Naive thymus-derived CD4-positive, alpha-beta T cell (primary cell): ENCODE data around the gene TMEM273. TPM values are rescaled to one million over a fixed set of nuclear protein-coding genes. Genes with fewer than 3 reads are reported as not detected.

ENCODE experiments used
- ATAC-seq: fragments of 150-1000 bp; cut with Tn5 transposase; 2 replicates; pipeline ENCODE4 v1.10.0; 2021; ENCODE audit warnings: mild to moderate bottlenecking, moderate library complexity
- CTCF ChIA-PET: fragments of 350-600 bp; sonication (Branson Sonifier 250); formaldehyde crosslinking; loops from one replicate; lab custom pipeline; 2021; ENCODE audit warnings: antibody characterized with exemption; lab: Charles Lee
- POLR2A ChIA-PET: fragments of 350-600 bp; sonication (Branson Sonifier 250); formaldehyde crosslinking; loops from one replicate; lab custom pipeline; 2021; ENCODE audit warnings: antibody characterized with exemption, inconsistent platforms; lab: Charles Lee
- DNase-seq, 9 donors: peaks; one replicate each; pipeline versions ENCODE4 v3.0.0 to v3.0.0-alpha.2; 2020 to 2022; ENCODE audit warnings: mixed read lengths in 1 of 9
- H3K27ac ChIP-seq: one replicate; pipeline ENCODE4 v1.7.0; 2013; ENCODE audit warnings: mild to moderate bottlenecking, low read depth, low read length, moderate library complexity
- H3K27me3 ChIP-seq, 2 donors: one replicate each; pipeline ENCODE4 v1.7.0; 2013; ENCODE audit warnings: low read length in 2 of 2, mild to moderate bottlenecking in 2 of 2, moderate library complexity in 2 of 2; ENCODE audit not compliant: control insufficient read depth in 2 of 2, insufficient read depth in 2 of 2
- H3K36me3 ChIP-seq, 3 experiments: 1 replicate in 2 of 3; 2 replicates in 1 of 3; pipeline ENCODE4 v1.7.0; 2013; ENCODE audit warnings: low read length in 3 of 3, mild to moderate bottlenecking in 3 of 3, moderate library complexity in 1 of 3; ENCODE audit not compliant: insufficient read depth in 3 of 3, control insufficient read depth in 2 of 3
- H3K4me1 ChIP-seq, 2 donors: one replicate each; pipeline ENCODE4 v1.7.0; 2013; ENCODE audit warnings: low read length in 2 of 2, mild to moderate bottlenecking in 2 of 2, moderate library complexity in 1 of 2; ENCODE audit not compliant: control insufficient read depth in 2 of 2, insufficient read depth in 2 of 2
- H3K4me3 ChIP-seq: 2 replicates; pipeline ENCODE4 v1.7.0; 2013; ENCODE audit warnings: mild to moderate bottlenecking, low read length
- H3K9me3 ChIP-seq, 3 experiments: 1 replicate in 2 of 3; 2 replicates in 1 of 3; pipeline ENCODE4 v1.7.0; 2013; ENCODE audit warnings: low read length in 3 of 3; ENCODE audit not compliant: control insufficient read depth in 2 of 3
- H3K27ac Mint-ChIP-seq, 9 donors: one replicate each; pipeline ENCODE4 v1.8.0; 2020 to 2022; ENCODE audit warnings: mixed read lengths in 9 of 9, mild to moderate bottlenecking in 8 of 9, moderate library complexity in 5 of 9, inconsistent platforms in 2 of 9
- H3K27me3 Mint-ChIP-seq, 5 donors: one replicate each; pipeline ENCODE4 v1.8.0; 2021 to 2022; ENCODE audit warnings: mixed read lengths in 5 of 5, mild to moderate bottlenecking in 1 of 5
- H3K36me3 Mint-ChIP-seq, 5 donors: one replicate each; pipeline ENCODE4 v1.8.0; 2020 to 2022; ENCODE audit warnings: mixed read lengths in 5 of 5, mild to moderate bottlenecking in 3 of 5, inconsistent platforms in 1 of 5
- H3K4me1 Mint-ChIP-seq, 7 donors: one replicate each; pipeline ENCODE4 v1.8.0; 2020 to 2022; ENCODE audit warnings: mixed read lengths in 7 of 7, mild to moderate bottlenecking in 3 of 7, inconsistent platforms in 1 of 7
- H3K4me3 Mint-ChIP-seq, 10 donors: one replicate each; pipeline ENCODE4 v1.8.0; 2020 to 2022; ENCODE audit warnings: mild to moderate bottlenecking in 10 of 10, mixed read lengths in 10 of 10, moderate library complexity in 6 of 10, inconsistent platforms in 2 of 10
- H3K9me3 Mint-ChIP-seq, 11 donors: one replicate each; pipeline ENCODE4 v1.8.0; 2020 to 2022; ENCODE audit warnings: mixed read lengths in 11 of 11, mild to moderate bottlenecking in 4 of 11, inconsistent platforms in 1 of 11, moderate library complexity in 1 of 11
- intact Hi-C, 2 donors: fragments of 100-400 bp; cut with micrococcal nuclease; formaldehyde crosslinking; loops; one replicate each; pipeline ENCODE4 v1.15.1; 2023
- polyA plus RNA-seq, 2 donors: library from polyadenylated mRNA; unstranded; fragments of 300-500 nt; fragmentation: Illumina TruSeq; gene quantifications; one replicate each; pipeline ENCODE4 v1.2.3, GENCODE V29; 2021
- total RNA-seq, 6 experiments: library from RNA in 5 of 6; stranded (reverse) in 5 of 6; gene quantifications; 1 replicate in 5 of 6; 2 replicates in 1 of 6; pipeline ENCODE4 v1.2.3 and lab custom pipeline; 2021 to 2026

TMEM273 gene
- total and polyA plus RNA-seq, 7 experiments from 2014 or later = 0.26 to 20.2 (median 1.8) TPM; not detected in 1

DNA sequence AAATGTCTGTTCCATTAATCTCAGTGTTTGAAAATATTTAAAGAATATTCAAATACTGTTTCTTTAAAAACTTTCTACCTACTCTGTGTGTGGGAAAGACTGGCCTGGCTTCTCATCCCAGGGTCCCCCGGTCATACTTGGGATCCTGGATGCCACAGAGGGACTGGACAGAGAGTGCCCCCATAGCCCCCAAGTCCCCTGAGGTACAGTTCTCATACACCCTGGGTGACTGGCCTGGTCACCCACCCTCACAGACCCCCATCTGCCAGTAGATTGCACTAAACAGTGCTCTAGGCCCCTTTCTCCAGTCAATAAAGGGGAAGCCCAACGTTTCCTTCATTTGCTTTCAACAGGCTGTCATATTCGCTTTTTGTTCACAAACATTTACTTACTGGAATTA, 3.0 kb downstream of the TMEM273 start:
- no peaks in the 10 kb centered on the region for H3K9me3 Mint-ChIP-seq
- DNase-seq = no peak
- ATAC-seq = no peak
- no peak overlapping the region for H3K27ac ChIP-seq
- peaks cover 0 to 5% of the 10 kb centered on the region in 2 donors for H3K27me3 ChIP-seq
- POLR2A ChIA-PET = no interaction called here
- peak overlapping the region in 1 of 10 donors; percentile 42 for H3K4me3 Mint-ChIP-seq
- peaks cover 11 to 50% (median 32%) of the 10 kb centered on the region in 5 donors for H3K27me3 Mint-ChIP-seq
- H3K36me3 Mint-ChIP-seq = peaks cover 0 to 7% (median 0%) of the 10 kb centered on the region in 5 donors
- peaks cover 0 to 74% (median 5%) of the 10 kb centered on the region in 7 donors for H3K4me1 Mint-ChIP-seq
- H3K9me3 ChIP-seq = no peaks in the 10 kb centered on the region
- CTCF ChIA-PET = no interaction called here
- peaks cover 0 to 12% of the 10 kb centered on the region in 2 donors for H3K4me1 ChIP-seq
- H3K36me3 ChIP-seq = no peaks in the 10 kb centered on the region
- H3K4me3 ChIP-seq = no peak overlapping the region
- no peak overlapping the region for H3K27ac Mint-ChIP-seq
- intact Hi-C loops = loop anchor here in 1 of 2 donors (10.0 kb wide), 1 partner anchor 380 kb away; no protein-coding TSS in a partner anchor

DNA sequence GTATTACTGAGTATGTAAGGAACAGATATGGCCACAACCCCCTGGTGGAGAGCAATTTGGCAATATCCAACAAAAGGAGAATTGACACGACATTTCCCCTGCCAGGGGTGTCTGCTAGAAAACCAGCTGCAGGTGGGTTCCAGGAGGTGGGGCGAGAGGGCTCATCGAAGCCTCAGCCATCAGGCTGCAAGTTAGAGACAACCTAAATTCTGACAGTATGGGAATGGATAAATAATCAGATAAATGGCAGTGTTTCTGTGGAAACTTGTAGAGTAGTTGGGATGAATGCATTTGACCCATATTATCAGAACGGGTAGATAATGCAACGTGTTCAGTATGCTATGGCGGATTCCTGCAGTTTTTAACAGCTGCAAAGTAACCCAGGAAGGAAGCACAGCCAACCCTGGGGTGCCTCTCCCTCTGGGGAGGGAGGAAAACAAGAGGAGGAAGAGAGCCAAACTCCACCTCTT, 3.5 kb downstream of the TMEM273 start:
- H3K27ac Mint-ChIP-seq = peak overlapping the region in 1 of 9 donors; percentile 79
- intact Hi-C loops = loop anchor here in 1 of 2 donors (5.0 to 10.0 kb wide), 2 partner anchors 380 to 877 kb away; partner anchors contain the start of gene MAPK8
- ChIA-PET CTCF (no interaction called here), POLR2A (no interaction called here)
- Histone ChIP-seq H3K9me3 (no peaks in the 10 kb centered on the region), H3K4me3 (no peak overlapping the region), H3K4me1 (peaks cover 0 to 11% of the 10 kb centered on the region in 2 donors), H3K36me3 (no peaks in the 10 kb centered on the region), H3K27me3 (peaks cover 0 to 4% of the 10 kb centered on the region in 2 donors), H3K27ac (no peak overlapping the region)
- peaks cover 6 to 45% (median 27%) of the 10 kb centered on the region in 5 donors for H3K27me3 Mint-ChIP-seq
- peaks cover 0 to 8% (median 0%) of the 10 kb centered on the region in 5 donors for H3K36me3 Mint-ChIP-seq
- H3K4me1 Mint-ChIP-seq = peaks cover 0 to 73% (median 5%) of the 10 kb centered on the region in 7 donors
- ATAC-seq (no peak), DNase-seq (no peak)
- H3K4me3 Mint-ChIP-seq = peak overlapping the region in 1 of 10 donors; percentile 75
- no peaks in the 10 kb centered on the region for H3K9me3 Mint-ChIP-seq

DNA sequence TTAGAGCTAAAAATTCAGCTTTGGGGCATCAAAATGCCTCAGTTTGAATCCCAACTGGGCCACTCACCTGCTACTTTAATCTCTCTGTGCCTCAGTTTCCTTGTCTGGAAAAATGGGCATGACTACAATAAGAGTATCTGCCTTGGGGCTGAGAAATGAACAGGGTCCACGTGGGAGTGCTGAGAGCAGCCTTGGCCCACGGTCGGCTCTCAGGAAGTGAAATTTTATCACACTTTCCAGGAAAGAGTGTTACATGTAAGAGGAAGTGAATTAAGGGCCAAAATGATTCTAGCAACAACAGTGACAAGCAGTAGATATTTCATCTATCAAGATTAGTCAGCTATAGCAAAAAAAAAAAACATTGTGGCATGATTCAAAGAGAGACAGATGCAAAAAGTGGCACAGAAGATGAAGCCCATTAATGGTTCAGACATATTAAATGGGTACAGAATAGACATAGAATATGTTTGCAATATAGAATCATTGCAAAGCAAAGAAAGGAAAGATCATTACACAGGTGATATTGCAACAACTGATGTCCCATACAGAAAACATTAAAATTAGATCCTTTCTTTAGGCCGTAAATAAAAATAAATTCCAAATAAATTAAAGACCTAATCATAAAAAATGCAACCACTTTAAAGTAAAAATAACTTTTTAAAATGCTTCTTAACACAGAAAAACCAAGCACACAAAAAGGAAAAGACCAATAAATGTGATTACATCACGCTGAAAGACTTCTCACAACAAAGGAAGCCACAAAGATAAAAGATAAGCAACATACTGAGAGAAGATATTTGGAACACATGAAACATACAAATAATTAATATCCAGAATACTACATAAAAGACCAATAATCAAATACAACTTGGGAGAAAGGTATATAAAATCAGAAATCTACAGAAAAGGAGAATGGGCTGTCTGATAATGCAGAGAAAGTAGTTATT, 4.3 kb downstream of the TMEM273 start:
- H3K4me3 ChIP-seq = no peak overlapping the region
- CTCF ChIA-PET = no interaction called here
- peak; percentile 69 for ATAC-seq

DNA sequence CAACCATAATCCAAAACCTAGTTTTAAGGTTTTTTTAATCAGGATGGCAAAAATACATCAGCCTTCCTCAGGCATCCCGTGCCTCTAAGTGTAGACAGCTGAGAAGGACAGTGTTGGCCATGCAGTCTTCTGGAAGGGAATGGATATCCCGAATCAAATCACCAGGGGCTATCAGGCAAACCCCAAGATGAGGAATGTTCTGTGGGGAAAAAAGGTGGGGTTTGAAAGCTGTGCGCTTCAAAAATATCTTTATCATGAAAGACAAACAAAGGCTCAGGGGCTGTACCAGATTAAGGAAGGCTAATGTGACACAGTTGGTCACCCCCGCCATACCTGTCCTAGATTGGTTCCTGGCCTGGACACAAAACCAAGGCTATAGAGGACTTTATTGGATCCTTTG, 5.4 kb downstream of the TMEM273 start:
- H3K4me1 Mint-ChIP-seq = peaks cover 0 to 69% (median 5%) of the 10 kb centered on the region in 7 donors

More for the DNA sequence above, 4.3 kb downstream of the TMEM273 start:
- H3K9me3 ChIP-seq = no peaks in the 10 kb centered on the region
- no peak overlapping the region for H3K27ac ChIP-seq
- peaks cover 5 to 37% (median 19%) of the 10 kb centered on the region in 5 donors for H3K27me3 Mint-ChIP-seq
- peak overlapping the region in 3 of 10 donors; percentile 26 to 76 (median 29) for H3K4me3 Mint-ChIP-seq
- peaks cover 0 to 70% (median 5%) of the 10 kb centered on the region in 7 donors for H3K4me1 Mint-ChIP-seq
- H3K27me3 ChIP-seq = no peaks in the 10 kb centered on the region
- H3K9me3 Mint-ChIP-seq = no peaks in the 10 kb centered on the region
- intact Hi-C loops = loop anchor here in 1 of 2 donors (5.0 to 10.0 kb wide), 2 partner anchors 379 to 877 kb away; partner anchors contain the start of gene MAPK8
- DNase-seq = peak in 1 of 9 donors; percentile 44
- peaks cover 0 to 5% of the 10 kb centered on the region in 2 donors for H3K4me1 ChIP-seq
- H3K36me3 Mint-ChIP-seq = peaks cover 0 to 9% (median 0%) of the 10 kb centered on the region in 5 donors
- H3K27ac Mint-ChIP-seq = peak overlapping the region in 2 of 9 donors; percentile 10 to 79
- H3K36me3 ChIP-seq = no peaks in the 10 kb centered on the region
- POLR2A ChIA-PET = no interaction called here

DNA sequence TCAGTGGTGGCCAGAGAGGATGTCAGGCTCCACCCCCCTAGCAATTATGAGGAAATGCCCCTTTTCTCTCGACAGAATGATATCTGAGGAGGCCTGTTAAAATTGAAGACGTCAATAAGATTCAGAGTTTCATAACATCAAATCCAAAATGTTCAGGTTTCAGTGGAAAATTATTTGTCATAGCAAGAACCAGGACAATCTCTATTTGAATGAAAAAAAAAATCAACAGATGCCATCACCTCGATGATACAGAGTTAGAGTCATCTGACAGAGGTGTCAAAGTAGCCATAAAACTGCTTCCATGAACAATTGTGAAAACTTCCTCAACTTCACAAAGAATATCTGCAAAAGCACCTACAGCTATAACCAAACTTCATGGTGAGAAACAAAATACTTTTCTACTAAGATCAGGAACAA, 7.7 kb downstream of the TMEM273 start:
- H3K27me3 ChIP-seq = no peaks in the 10 kb centered on the region
- H3K27ac ChIP-seq = no peak overlapping the region
- H3K9me3 Mint-ChIP-seq = no peaks in the 10 kb centered on the region
- ATAC-seq (no peak), DNase-seq (no peak)
- peaks cover 0 to 73% (median 5%) of the 10 kb centered on the region in 7 donors for H3K4me1 Mint-ChIP-seq
- intact Hi-C loops = loop anchor here in 1 of 2 donors (5.0 to 10.0 kb wide), 2 partner anchors 376 to 873 kb away; partner anchors contain the start of gene MAPK8
- peaks cover 0 to 15% (median 0%) of the 10 kb centered on the region in 5 donors for H3K36me3 Mint-ChIP-seq
- no peaks in the 10 kb centered on the region for H3K9me3 ChIP-seq
- POLR2A ChIA-PET = no interaction called here
- H3K4me1 ChIP-seq = no peaks in the 10 kb centered on the region
- H3K4me3 Mint-ChIP-seq = peak overlapping the region in 1 of 10 donors; percentile 40
- CTCF ChIA-PET = no interaction called here
- H3K4me3 ChIP-seq = no peak overlapping the region
- H3K27ac Mint-ChIP-seq = peak overlapping the region in 1 of 9 donors; percentile 34
- H3K36me3 ChIP-seq = no peaks in the 10 kb centered on the region
- peaks cover 0 to 25% (median 4%) of the 10 kb centered on the region in 5 donors for H3K27me3 Mint-ChIP-seq

More for the DNA sequence above, 5.4 kb downstream of the TMEM273 start:
- peaks cover 0 to 16% (median 0%) of the 10 kb centered on the region in 5 donors for H3K36me3 Mint-ChIP-seq
- peak overlapping the region in 1 of 10 donors; percentile 47 for H3K4me3 Mint-ChIP-seq
- peak in 1 of 9 donors; percentile 15 for DNase-seq
- Histone ChIP-seq H3K4me1 (no peaks in the 10 kb centered on the region), H3K27me3 (no peaks in the 10 kb centered on the region), H3K27ac (no peak overlapping the region), H3K4me3 (no peak overlapping the region), H3K9me3 (no peaks in the 10 kb centered on the region), H3K36me3 (no peaks in the 10 kb centered on the region)
- H3K9me3 Mint-ChIP-seq = no peaks in the 10 kb centered on the region
- intact Hi-C loops = loop anchor here in 1 of 2 donors (5.0 to 10.0 kb wide), 2 partner anchors 378 to 875 kb away; partner anchors contain the start of gene MAPK8
- peaks cover under 1 to 31% (median 12%) of the 10 kb centered on the region in 5 donors for H3K27me3 Mint-ChIP-seq
- CTCF ChIA-PET = no interaction called here
- H3K27ac Mint-ChIP-seq = peak overlapping the region in 1 of 9 donors; percentile 59
- no peak for ATAC-seq
- POLR2A ChIA-PET = no interaction called here

DNA sequence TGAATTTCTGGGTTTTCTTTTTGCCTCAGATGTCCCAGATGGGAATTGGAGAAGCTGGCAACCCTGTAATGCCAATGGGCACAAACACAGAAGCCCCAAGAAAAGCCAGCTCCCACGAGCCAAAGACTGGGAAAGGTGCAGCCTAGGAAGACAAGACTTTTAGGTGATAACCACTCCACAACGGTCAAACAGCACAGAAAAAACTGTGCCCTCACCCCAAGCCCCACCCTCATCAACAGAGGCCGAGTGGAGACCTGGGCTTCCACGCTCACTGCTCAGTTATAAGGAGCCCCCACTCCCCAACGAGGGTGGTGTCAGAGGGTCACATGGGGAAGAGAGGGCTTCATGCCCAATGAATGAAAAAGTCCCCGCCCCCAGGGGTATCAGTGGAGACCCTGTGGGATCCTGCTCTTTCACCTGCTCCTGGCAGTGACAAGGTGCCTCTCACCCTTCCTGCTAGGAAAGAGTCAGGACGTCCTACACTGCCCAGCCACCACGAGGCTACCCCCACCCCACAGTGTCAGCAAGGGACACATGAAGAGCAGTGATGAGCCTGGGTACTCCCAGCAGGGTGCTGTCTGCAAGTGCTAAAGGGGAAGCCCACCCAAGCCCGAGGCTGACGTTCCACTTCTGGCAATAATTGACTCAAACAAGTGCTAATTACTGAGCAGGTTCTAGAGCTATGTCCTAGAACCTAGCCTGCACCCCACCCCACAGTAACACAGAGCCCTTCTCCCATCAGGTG, 8.3 kb downstream of the TMEM273 start:
- H3K27ac Mint-ChIP-seq = peak overlapping the region in 1 of 9 donors; percentile 34
- no peaks in the 10 kb centered on the region for H3K9me3 Mint-ChIP-seq
- ATAC-seq (no peak), DNase-seq (no peak)
- ChIA-PET POLR2A (no interaction called here), CTCF (no interaction called here)
- peaks cover 0 to 75% (median 5%) of the 10 kb centered on the region in 7 donors for H3K4me1 Mint-ChIP-seq
- no peaks in the 10 kb centered on the region for H3K4me1 ChIP-seq
- H3K9me3 ChIP-seq = no peaks in the 10 kb centered on the region
- intact Hi-C loops = loop anchor here in 1 of 2 donors (5.0 to 10.0 kb wide), 2 partner anchors 375 to 873 kb away; partner anchors contain the start of gene MAPK8
- H3K4me3 Mint-ChIP-seq = peak overlapping the region in 1 of 10 donors; percentile 40
- H3K27ac ChIP-seq = no peak overlapping the region
- peaks cover 0 to 15% (median 0%) of the 10 kb centered on the region in 5 donors for H3K36me3 Mint-ChIP-seq
- H3K4me3 ChIP-seq = no peak overlapping the region
- no peaks in the 10 kb centered on the region for H3K36me3 ChIP-seq
- H3K27me3 Mint-ChIP-seq = peaks cover 0 to 28% (median 10%) of the 10 kb centered on the region in 5 donors
- no peaks in the 10 kb centered on the region for H3K27me3 ChIP-seq
